ENCODE measurements around the gene TARS2. TPM values are rescaled to one million over a fixed set of nuclear protein-coding genes. Genes with fewer than 3 reads are reported as not detected.

Gene TARS2
- polyA plus RNA-seq, 3 donors = 12.0 to 14.7 (median 14.6) TPM

- Histone ChIP-seq H3K36me3 (replicated peaks in 1 of 2; ENCODE audit: control insufficient read depth in 1 of 2, insufficient read depth in 2 of 2, low read length in 2 of 2) (peaks cover 42 to 75% of the 10 kb centered on the region in 2 donors), H3K9ac (ENCODE audit: insufficient read depth, low read length, poor library complexity, severe bottlenecking) (no peak overlapping the region), H2AFZ (ENCODE audit: insufficient read depth, low read depth, low read length, poor library complexity, severe bottlenecking) (no peak overlapping the region), H3K4me3 (replicated peaks in 1 of 3; ENCODE audit: low read depth in 2 of 3, low read length in 3 of 3) (no peak overlapping the region), H3K4me2 (replicated peaks; ENCODE audit: extremely low read depth, low read length, poor library complexity, severe bottlenecking) (no peak overlapping the region), H4K20me1 (ENCODE audit: insufficient read depth, low read length) (peaks cover 9% of the 10 kb centered on the region), H3K4me1 (ENCODE audit: control insufficient read depth in 1 of 2, insufficient read depth in 2 of 2, low read length in 2 of 2) (no peaks in the 10 kb centered on the region), H3K9me3 (replicated peaks in 1 of 2; ENCODE audit: control insufficient read depth in 1 of 2, insufficient read depth in 1 of 2, low read length in 2 of 2) (no peaks in the 10 kb centered on the region), H3K79me2 (ENCODE audit: insufficient read depth, low read length) (peaks cover 9% of the 10 kb centered on the region), H3K27ac (ENCODE audit: low read depth in 1 of 2, low read length in 2 of 2) (no peak overlapping the region), H3K27me3 (ENCODE audit: control insufficient read depth in 2 of 2, insufficient read depth in 2 of 2, low read length in 2 of 2) (no peaks in the 10 kb centered on the region)
- Mint-ChIP-seq H3K4me1 (no peaks in the 10 kb centered on the region), H3K27me3 (ENCODE audit: low read depth in 3 of 3) (no peaks in the 10 kb centered on the region), H3K9me3 (no peaks in the 10 kb centered on the region), H3K36me3 (peaks cover 55 to 73% of the 10 kb centered on the region in 2 donors), H3K27ac (no peak overlapping the region), H3K4me3 (no peak overlapping the region)
- TF ChIP-seq CTCF (IDR thresholded peaks at IDR 0.05) = no peak
- DNase-seq = no peak
- 86% methylated on average over 1 of the region's 2 CpGs for WGBS (ENCODE audit: insufficient coverage)
- intact Hi-C loops (cut with micrococcal nuclease) = no loop called here
Observed at GRCh38 chr1:150441121-150441520, 46.1 kb upstream of the TARS2 start.

GRCh38 chr1:150444232-150444631, 43.0 kb upstream of the TARS2 start:
- H3K27me3 Mint-ChIP-seq (ENCODE audit: low read depth in 3 of 3) = no peaks in the 10 kb centered on the region
- 89% methylated on average over 1 of the region's 1 CpG for WGBS (ENCODE audit: insufficient coverage)
- Histone ChIP-seq H3K27me3 (ENCODE audit: control insufficient read depth in 2 of 2, insufficient read depth in 2 of 2, low read length in 2 of 2) (no peaks in the 10 kb centered on the region), H3K27ac (ENCODE audit: low read depth in 1 of 2, low read length in 2 of 2) (no peak overlapping the region), H3K79me2 (ENCODE audit: insufficient read depth, low read length) (peaks cover 1% of the 10 kb centered on the region), H2AFZ (ENCODE audit: insufficient read depth, low read depth, low read length, poor library complexity, severe bottlenecking) (no peak overlapping the region), H3K36me3 (replicated peaks in 1 of 2; ENCODE audit: control insufficient read depth in 1 of 2, insufficient read depth in 2 of 2, low read length in 2 of 2) (peaks cover 69 to 94% of the 10 kb centered on the region in 2 donors), H3K4me3 (replicated peaks in 1 of 3; ENCODE audit: low read depth in 2 of 3, low read length in 3 of 3) (no peak overlapping the region), H3K9ac (ENCODE audit: insufficient read depth, low read length, poor library complexity, severe bottlenecking) (no peak overlapping the region), H3K4me2 (replicated peaks; ENCODE audit: extremely low read depth, low read length, poor library complexity, severe bottlenecking) (no peak overlapping the region), H3K9me3 (replicated peaks in 1 of 2; ENCODE audit: control insufficient read depth in 1 of 2, insufficient read depth in 1 of 2, low read length in 2 of 2) (no peaks in the 10 kb centered on the region), H4K20me1 (ENCODE audit: insufficient read depth, low read length) (peaks cover 9% of the 10 kb centered on the region), H3K4me1 (ENCODE audit: control insufficient read depth in 1 of 2, insufficient read depth in 2 of 2, low read length in 2 of 2) (no peaks in the 10 kb centered on the region)
- H3K27ac Mint-ChIP-seq = no peak overlapping the region
- DNase-seq = no peak
- intact Hi-C loops (cut with micrococcal nuclease) = no loop called here
- TF ChIP-seq CTCF (IDR thresholded peaks at IDR 0.05) = no peak
- H3K4me3 Mint-ChIP-seq = no peak overlapping the region
- peaks cover 0 to 2% (median 0%) of the 10 kb centered on the region in 7 donors for H3K9me3 Mint-ChIP-seq
- H3K4me1 Mint-ChIP-seq = no peaks in the 10 kb centered on the region
- H3K36me3 Mint-ChIP-seq = peaks cover 64 to 80% of the 10 kb centered on the region in 2 donors

All from CD14-positive monocyte (primary cell).